Activated CD4-positive, CD25-positive, alpha-beta regulatory T cell treated with anti-CD3 and anti-CD28 coated beads, Interleukin-2, amount 50 U/mL, for 72 hours (primary cell): ENCODE data around the gene LIMK2.
"Not testable (repeated sequence)": the region's sequence is repeated elsewhere in the genome, so short reads cannot be mapped to it uniquely, and the experiment has no call there.

Source experiments
- DNase-seq: peaks from one replicate; pipeline ENCODE4 v3.0.0; 2021

The LIMK2 gene

DNA sequence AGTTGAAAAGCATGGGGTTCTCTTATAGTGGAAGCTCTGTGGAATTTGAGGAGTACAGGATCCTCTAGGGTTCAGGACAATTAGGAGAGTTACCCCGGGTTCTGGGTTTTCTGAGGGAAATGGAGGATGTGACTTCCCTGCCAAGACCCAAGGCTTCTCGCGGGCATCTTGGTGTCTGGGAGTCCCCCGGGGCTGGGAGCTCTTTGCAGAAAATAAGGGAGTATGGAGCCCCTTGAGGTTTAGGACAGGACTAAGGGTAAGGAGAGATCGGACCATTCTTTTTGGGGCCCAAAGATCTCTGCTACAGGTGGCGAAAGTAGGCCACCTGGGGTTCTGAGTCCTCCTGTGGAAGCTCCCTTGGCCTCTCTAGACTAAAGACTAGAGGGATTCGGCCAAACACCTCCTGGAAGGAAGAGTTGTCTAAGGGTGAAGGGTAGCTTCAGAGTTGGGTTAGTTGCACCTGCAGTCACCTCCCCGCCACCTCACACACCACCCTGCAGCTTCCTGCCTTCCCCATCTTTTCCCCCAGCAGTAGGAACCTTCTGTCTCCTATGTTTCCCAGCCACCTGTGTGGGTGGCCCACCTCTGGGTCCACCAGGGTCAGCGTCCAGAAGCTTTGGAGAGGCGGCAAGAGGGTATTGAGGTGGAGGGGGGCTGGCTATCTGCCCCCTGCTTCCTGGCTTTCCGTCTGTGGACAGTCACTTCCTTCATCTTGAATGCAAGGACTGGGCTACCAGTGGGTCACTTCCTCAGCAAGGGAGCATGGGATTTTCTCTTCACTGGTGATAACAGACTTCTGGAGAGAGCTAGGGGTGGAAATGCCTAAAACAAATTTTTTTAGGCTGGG is 908 bp downstream of the LIMK2 start:
- no peak for DNase-seq

DNA sequence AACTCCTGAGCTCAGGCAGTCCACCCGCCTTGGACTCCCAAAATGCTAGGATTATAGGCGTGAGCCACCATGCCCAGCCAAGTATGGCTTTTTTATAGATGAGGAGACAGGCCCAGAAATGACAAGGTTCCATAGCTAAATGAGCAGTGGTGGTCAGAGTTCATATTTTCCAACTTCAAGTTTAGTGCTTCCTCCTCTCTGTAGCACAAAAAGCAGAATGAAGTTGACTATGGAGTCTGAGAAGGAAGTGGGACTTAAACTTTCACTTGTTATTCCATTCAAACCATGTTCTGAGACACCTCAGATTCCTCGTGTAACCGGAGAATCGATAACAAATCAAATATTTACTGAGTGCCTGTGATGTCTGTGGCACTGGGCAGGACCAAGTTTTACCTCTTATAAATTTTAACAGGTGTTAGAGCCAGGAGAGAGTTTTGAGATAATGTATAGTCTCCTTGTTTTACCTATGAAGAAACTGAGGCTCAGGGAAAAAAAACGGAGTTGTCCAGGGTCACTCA is 3.0 kb downstream of the LIMK2 start:
- DNase-seq: no peak

DNA sequence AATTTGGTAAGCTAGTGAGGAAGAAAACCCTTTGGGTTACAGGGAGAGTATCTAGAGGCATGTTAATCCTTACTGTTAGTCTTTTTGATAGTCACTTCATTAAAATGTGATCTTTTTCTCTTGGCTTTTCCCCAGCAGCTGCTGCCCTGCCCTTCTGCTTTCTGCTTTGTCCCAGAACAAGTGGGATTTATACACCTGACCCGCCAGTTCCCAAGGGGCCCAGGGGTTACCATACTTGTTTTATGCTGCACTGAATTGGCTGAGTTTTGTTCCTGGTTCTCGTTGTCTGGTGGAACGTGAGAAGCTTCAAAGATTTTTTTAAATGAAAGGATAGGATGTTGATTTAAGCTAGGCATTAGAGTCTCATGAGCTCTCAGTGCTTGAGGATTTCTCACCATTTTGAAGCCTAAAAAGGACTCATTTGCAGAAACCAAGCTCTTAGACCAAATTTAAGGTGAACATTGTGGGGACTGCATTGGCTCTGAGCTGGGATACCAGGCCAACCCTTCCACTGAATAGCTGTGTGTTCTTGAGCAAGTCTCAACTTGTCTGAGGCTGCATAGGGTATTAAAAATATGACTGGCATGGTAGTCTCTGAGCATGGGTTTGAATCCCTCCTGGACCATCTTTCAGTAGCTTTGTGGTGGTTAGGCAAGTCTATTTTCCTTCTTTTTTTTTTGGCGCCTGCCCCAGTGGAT is 6.6 kb downstream of the LIMK2 start:
- no peak for DNase-seq

DNA sequence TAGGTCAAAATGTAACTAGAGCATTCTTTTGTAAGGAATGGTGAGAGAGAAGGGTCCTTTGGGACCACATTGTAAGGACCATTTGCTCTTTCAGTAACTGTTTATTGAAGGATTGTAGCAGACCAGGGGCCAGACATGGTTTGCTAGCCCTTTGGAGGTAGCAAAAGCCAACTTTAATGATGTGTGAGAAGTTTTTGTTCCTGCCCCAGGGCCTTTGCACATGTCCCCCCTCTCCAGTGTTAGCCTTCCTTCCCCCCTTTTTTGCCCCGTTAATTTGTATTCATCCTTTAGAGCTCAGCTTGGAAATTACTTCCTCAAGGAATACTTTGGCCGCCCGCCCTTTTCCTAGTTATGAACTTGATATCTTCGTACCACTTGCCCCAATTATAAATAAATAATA is 9.0 kb downstream of the LIMK2 start:
- no peak for DNase-seq

DNA sequence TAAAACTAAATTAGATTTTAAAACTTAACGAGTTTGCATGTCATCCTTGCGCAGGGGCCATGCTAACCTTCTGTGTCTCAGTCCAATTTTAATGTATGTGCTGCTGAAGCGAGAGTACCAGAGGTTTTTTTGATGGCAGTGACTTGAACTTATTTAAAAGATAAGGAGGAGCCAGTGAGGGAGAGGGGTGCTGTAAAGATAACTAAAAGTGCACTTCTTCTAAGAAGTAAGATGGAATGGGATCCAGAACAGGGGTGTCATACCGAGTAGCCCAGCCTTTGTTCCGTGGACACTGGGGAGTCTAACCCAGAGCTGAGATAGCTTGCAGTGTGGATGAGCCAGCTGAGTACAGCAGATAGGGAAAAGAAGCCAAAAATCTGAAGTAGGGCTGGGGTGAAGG is 10.6 kb downstream of the LIMK2 start:
- DNase-seq: no peak

DNA sequence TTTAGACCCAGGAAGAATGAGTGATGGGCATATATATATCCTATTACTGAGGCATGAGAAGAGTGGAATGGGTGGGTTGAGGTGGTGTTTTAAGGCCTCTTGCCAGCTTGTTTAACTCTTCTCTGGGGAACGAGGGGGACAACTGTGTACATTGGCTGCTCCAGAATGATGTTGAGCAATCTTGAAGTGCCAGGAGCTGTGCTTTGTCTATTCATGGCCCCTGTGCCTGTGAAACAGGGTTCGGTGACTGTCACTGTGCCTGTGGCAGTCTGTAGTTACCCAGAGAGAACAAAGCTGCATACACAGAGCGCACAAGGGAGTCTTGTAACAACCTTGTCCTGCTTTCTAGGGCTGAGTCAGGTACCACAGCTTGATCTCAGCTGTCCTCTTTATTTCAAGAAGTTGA is 11.7 kb downstream of the LIMK2 start:
- DNase-seq: no peak

DNA sequence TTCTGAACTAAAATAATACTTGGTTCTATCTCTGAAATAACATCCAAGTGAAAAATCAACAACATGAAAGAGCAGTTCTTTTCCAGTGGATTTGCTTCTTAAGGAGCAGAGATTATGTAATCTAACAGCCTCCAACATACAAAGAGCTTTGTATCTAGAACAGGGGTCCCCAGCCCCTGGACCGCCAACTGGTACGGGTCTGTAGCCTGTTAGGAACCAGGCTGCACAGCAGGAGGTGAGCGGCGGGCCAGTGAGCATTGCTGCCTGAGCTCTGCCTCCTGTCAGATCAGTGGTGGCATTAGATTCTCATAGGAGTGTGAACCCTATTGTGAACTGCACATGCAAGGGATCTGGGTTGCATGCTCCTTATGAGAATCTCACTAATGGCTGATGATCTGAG is 12.6 kb downstream of the LIMK2 start:
- DNase-seq: not testable (repeated sequence)

DNA sequence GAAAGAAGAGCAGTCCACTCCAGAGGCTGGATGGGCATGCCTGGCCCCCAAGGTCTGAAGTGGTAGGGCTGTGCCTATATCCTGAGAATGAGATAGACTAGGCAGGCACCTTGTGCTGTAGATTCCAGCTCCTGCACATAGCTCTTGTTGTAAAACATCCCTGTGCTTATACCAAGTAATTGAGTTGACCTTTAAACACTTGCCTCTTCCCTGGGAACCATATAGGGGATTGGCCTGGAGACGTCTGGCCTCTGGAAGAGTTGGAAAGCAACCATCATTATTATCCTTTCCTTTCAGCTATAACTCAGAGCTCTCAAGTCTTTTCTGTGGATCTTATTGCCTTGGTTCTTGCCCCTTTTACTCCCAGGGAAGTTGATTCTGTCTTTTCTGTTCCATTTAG is 15.1 kb downstream of the LIMK2 start:
- DNase-seq: no peak

DNA sequence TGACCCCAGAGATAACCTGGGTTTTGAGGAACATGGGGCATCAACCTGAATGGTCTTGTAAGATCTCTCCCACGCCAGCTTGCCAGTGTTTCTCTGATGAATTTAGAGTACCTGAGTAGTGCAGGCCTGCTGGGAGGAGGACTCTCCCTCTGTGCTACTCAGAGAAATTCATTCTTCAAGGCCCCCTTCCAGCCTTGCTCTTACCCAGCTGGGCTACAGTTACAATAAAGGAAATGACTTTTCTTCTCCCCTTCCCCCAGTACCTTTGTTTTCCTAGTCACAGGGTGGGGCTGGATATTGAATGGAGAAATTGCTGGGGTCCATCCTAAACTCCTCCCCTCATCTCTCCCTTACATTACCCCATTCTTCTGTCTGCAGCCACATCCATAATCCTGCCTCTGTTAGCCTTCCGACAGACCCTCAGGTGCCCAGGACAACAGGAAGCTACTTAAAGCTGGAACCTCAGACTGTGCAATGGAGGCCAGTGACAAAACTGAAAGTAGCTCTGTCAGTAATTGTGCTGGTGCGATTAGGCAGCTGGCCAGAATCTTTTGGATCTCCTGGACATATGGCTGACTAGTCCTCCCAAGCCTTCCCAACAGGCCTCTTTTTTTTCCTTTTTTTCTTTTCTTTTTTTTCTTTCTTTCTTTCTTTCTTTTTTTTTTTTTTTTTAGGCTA is 17.4 kb downstream of the LIMK2 start:
- no peak for DNase-seq

DNA sequence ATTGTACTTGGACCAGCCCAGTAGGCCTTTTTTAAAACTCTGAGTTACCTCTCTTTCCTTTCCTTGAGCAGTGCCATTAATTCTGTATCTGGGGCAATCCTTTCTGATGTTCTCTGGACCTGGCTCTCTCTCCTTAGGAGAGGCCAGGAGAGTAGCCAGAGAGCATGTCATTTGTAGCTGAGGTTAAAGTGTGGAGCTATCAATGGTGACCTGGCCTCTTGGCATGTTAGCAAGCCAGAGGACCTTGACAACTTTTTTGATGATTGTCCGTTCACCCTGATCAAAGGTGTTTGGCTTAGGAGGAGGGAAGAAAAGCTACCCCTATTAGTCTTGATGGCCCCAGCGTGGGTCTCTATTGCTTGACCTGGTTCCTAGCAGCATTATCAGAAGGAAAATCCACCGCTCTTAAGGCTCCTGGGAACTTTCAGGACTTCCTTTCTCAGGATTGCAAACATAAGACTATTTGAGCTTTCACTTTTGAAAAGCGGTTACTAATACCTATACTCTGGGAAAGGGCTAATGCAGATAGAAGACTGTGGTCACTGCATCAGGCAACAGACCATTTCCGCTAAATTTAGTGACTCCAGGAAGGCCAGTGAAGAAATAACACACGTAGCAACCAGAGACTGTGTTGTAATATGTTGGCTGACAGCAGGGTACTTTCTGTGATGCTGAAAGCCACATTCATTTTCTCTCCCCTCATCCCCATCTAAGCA is 18.2 kb downstream of the LIMK2 start:
- no peak for DNase-seq

DNA sequence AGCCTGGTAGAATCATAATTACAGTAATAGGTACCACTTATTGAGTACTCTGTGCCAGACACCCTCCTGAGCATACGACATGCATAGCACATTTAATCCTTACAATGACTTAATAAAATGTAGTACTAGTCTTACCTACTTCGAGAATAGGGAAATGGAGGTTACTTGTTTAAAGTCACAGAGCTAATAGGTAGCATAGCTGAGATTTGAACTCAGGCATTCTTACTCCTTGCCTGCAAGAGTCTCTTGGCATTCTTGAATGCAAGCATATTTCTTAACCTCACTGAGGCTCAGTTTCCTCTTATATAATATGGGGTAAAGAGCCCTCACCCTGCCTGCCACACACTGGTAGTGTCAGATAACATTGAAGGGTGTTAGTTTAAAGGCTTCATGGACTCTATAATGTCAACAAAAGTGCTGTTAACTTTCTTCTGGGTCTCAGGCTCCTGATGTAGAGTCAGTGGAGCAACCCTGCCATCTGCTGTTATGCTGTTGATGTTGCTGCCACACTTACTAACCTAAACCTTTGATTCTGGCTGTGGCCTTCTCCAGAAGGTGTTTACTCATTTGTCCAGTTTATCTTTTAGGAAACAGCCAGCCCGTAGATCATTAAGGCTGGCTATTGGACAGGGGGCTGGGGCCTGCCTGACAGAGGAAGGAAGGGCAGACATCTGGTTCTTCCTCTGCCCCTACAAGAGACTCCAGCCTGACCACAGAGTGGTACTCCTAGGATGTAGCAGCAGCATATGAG is 18.9 kb downstream of the LIMK2 start:
- DNase-seq: no peak

DNA sequence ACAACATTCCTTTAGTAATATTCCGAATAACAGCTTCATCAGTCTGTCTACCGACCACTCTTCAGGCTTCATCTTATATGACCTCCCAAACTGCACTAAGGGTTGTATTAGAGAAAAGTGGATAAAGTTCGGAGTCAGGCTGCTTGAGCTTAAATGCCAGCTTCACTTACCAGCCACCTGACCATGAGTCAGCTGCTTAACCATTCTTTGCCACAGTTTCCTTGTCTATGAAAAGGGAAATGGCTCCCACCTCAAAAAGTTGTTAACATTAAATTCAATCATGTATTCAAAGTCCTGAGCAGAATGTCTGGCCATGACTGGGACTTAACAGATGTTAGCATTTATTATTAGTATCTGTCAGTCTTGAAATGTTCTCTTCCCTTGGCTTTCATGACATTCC is 20.9 kb downstream of the LIMK2 start:
- DNase-seq: no peak

DNA sequence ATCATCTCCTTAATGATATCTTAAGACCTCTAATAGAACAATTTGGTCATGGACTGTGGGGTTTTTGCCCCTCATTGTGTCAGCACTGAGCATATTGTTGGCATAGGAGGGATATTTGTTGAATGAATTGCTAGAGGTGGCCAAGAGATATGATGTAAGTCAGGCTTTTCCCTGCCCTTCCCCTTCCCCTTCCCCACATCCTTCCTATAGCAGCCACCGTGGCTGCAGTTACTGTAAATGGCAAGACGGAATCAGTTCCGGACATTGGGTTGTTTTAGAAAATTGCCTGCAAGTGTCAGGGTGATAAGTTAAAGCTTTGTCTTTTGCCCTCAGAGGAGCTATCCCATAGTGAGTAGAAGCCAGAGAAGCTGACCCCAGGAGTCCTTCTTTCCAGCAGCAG is 23.0 kb downstream of the LIMK2 start:
- no peak for DNase-seq

DNA sequence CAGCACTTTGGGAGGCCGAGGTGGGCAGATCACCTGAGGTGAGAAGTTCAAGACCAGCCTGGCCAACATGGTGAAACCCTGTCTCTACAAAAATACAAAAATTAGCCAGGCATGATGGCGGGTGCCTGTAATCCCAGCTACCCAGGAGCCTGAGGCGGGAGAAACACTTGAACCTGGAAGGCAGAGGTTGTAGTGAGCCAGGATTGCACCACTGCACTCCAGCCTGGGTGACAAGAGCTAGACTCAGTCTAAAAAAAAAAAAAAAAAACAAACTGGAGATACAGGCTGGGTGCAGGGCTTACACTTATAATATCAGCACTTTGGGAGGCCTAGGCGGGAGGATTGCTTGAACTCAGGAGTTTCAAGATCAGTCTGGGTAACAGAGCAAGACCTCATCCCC is 23.9 kb downstream of the LIMK2 start:
- not testable (repeated sequence) for DNase-seq

DNA sequence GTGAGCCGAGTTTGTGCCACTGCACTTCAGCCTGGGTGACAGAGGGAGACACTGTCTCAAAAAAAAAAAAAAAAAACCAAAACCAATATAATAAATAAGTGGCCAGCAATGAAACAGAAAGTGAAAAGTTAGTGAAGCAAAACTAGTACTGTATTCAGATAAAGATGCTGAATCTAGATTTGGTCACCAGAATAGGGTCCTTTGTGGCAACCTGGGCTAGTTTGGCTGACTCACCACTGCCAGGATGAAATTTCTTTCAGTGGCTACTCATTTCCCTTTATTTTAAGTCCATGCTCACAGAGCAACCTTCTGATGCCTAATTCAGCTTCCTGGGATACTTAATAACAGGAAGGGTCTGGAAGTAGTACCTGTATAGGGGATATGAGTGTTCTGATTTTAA is 26.0 kb downstream of the LIMK2 start:
- DNase-seq: no peak

DNA sequence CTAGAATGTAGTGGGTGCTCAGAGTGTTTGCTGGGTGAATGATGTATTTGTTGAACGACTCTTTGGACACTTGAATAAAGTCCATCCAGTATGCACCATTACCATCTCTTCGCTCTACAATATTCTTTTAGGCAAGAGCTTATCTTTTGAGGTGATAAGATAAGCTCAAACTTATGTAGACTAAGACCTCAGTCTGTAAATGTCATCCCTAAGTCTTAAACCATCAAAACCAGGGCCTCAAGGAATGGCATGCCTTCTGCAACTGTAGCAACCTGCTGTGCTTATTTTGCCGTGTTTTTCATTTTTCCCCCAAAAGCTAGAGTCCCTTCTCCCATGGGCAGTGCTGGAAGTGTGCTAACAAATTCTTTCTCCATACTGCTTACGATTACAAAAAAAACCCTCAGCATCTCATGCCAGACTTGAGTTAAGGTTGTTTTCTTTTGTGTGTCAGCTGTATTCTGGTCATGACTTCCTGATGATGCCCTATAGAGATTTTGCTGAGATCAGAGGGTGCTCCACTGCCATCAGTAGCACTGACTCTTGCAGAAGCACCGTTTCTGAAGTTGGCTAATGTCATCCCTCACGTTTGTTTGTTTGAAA is 27.8 kb downstream of the LIMK2 start:
- no peak for DNase-seq

DNA sequence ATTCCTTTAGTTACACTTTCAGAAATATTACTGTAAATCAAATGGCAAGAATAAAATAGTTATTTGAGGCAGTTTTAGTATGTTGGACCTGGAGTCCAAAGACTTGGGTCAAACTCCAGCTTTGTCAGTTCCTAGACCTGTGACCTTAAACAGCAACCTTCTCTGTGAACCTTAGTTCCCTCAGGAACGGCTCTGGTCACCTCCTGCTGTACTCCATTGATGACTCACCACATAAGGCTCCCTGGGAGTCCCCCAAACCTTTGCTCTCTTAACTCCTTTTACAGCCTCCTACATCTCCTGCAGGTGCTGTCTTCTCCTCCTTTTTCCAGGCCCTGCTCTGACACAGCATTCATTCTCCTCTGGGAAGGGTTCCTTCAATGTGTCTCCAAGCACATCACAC is 29.1 kb downstream of the LIMK2 start:
- DNase-seq: no peak

DNA sequence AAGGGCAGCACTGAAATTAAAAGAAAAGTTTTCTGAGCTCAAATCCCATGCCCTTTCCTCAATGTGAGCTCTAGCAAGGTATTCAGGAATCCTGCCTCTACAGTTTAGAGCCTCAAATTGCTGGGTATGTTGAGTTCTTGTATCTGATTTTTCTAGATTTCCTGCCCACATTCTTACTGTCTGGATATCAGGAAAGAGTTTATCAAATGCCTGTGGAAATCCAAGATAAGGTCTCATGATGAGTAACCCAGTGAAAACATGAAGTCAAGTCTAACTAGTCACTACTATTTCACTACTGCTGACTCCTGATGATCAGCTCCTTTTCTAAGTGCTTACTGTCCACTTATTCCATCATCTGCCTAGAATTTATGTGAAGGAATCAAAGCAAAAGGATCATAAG is 29.8 kb downstream of the LIMK2 start:
- no peak for DNase-seq

DNA sequence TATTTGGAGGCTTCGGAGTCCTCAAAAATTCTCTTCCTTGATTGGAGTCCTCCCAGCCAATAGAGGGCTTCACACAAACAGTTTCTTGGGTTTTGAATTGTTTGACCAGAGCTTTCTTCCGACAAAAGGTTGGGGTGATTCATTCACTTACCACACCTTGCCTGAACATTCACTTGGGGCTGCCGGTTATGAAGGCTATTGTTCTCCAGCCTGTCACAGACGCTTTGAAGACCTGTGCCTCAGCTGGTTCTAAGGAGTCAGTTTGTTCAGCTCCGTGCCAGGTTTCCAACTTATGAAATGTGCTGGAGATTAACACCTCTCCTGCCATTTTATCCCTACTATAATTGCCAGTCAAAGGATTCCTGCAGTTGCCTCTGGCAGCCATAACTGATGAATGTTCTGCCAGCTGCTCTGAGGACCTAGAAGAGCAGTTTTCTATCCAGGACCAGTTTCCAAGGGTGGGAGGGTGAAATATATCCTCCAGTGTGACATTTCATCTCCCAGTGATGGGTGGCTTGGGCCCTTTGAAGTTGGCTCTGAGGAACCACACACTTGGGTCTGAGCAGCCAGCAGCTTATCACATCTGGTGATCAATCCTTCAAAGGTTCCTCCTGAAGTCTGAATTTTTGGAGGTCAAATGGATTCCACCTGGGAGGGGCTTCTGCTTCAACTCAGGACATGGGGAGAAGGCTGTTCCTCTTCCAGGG is 31.4 kb downstream of the LIMK2 start:
- DNase-seq: no peak

DNA sequence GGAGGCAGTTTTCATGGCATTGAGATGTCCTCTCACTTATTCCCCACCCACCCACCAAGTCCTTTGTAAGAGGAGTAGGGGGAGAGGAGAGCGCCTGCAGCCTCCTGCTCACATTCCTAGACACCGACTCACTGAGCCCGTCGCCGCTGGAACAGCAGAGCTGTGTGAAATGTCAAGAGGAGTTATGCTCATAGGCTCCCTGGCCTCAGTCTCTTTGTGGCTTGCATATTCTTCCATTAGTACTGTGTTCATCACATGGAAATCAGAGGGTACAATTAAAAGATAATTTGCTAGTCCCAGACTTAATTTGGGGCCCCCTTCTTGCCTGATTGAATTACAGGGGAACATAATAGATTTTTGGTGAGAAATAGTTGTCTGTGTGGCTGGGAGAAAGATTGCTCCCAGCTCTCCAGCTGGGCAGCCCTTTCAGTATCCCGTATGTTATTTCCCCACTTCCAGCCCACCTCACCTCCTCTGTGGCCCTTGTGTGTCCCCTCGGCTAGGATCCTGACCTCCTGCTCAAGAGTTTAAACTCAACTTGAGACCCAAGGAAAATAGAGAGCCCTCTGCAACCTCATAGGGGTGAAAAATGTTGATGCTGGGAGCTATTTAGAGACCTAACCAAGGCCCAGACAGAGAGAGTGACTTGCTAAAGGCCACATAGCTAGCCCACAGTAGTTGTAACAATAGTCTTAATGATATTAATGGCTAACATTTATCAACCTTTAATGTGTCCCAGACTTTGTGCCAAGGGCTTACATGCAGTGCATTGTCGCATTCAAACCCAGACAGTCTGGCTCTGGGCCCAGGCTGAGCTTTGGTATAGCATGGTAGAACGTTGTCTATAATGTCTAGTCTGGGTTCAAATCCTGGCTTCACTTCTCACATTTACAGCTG is 32.2 kb downstream of the LIMK2 start:
- DNase-seq: no peak
